C4-2B (cell line): Measurements from ENCODE around the gene NT5DC3.

Experiments used
- H3K27ac ChIP-seq: fragments of 450-650 bp; 2 replicates; pipeline ENCODE4 v1.5.1; 2017
- CTCF ChIP-seq: fragments of 450-650 bp; conservative IDR thresholded peaks from 2 replicates; pipeline ENCODE4 v1.5.1; 2017; ENCODE audit warnings: mild to moderate bottlenecking
- ZFX ChIP-seq: fragments of 450-650 bp; IDR thresholded peaks from 2 replicates; pipeline ENCODE4 v1.6.1; 2017

The NT5DC3 gene

DNA sequence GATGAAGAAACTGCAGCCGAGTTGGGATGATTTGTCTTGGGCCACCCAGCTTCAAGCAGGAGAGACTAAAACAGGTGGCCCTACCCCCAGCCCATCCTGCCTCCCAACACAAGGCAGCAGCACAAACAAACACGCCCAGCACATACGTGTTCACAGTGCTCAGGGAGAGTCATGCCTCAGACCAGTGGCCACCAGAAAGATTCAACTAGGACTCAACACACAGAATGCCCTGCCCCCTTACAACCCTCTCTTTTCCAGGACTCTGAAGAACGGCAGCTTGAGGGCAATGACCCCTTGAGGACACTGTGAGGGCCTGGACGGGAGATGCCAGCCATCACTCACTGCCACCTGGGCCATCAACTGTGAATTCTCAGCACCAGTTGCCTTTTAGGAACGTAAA is 75.0 kb downstream of the NT5DC3 start:
- no peak overlapping the region for H3K27ac ChIP-seq
- TF ChIP-seq ZFX (no peak), CTCF (no peak)

DNA sequence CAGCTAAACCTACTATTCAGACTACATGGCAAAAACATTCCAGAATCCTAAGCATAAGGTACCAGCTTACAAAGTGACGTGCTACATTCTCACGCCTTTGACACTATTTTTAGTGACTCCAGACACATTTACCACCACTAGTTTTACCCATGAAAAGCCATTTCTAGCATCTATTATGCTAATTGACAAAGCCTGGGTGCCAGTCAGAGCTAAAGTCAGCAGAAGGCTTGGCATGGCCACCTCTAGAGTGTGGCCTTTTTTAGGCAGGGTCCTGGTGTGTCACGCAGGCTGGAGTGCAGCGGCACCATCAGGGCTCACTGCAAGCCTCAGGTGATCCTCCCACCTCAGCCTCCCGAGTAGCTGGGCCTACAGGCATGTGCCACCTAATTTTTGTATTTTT is 75.7 kb downstream of the NT5DC3 start:
- no peak for TF ChIP-seq ZFX
- no peak for TF ChIP-seq CTCF
- H3K27ac ChIP-seq, result no peak overlapping the region

DNA sequence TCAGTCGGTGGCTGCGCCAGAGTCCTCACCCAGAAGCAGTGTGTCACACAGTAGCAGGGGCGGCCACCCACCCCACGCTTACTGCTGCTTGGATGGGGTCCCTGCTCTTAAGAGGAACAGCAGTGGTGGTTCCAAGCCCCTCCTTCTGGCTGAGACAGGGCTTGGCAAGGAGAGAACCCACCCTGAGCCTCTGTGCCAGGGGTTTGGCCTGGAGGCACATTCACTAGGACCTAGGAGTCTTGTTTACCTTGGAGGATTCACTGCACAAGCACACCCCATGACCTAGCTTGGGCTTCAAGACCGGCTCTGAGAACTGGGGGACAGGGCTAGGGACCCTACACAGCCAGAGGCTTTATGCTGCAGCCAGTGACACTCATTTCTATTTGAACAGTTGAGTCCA is 78.6 kb downstream of the NT5DC3 start:
- H3K27ac ChIP-seq, result no peak overlapping the region
- no peak for TF ChIP-seq ZFX
- TF ChIP-seq CTCF, result no peak

DNA sequence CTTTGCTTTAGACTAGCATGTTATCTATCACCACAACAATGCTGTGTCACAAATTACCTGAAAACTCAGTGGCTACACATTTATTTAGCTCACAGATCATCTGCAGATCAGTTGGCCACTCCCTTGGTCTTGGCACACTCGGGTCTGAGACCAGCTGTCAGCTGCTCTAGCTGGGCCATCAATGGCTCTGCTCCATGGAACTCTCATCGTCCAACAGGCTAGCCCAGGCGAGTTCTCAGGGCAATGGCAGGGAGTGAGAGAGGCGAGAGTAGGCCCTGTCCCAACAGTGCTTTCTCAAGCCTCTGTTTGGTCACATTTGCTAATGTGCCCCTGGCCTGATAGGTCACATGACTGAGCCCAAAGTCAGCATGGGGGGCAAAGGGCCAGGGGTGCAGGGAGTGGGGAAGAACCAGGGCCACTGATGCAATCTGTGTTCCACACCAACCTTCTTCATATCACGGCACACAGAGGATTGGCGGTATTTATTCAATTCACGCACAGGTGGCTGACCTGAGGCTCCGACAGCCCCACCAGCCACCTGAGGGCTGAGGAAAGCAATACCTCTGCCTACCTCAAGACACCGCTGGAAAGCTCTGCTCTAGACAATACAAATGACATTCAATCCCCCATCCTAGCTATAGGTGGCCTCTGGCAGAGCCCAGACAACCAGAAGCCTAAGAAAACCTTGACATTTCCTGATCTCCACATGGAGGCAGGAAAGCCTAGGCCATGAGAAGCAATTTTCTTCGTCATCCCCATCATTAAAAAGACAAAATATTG is 82.5 kb downstream of the NT5DC3 start:
- no peak overlapping the region for H3K27ac ChIP-seq
- no peak for TF ChIP-seq ZFX
- no peak for TF ChIP-seq CTCF

- no peak overlapping the region for H3K27ac ChIP-seq
- TF ChIP-seq CTCF, result no peak
- no peak for TF ChIP-seq ZFX
These were observed 83.8 kb downstream of the NT5DC3 start for GRCh38 chr12:103757248-103757647.

DNA sequence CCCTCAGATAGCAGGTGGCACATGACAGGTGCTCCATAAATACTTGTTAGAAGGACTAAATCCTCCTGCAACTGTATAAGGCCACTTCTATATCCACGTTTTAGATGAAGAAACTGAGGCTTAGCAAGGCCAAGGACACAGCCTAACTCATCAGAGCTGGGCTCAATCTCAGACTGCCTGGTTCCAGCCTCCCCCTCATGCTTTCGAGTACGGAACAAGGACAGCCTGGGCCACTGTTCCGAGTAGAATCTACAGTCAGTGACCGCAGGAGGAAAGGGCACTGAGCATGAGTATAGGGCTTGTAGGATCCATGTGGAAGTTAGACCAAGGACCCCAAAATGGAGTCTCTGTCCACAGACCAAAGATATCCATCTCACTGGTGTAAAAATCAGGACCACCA is 84.6 kb downstream of the NT5DC3 start:
- no peak for TF ChIP-seq ZFX
- TF ChIP-seq CTCF, result no peak
- H3K27ac ChIP-seq, result no peak overlapping the region

DNA sequence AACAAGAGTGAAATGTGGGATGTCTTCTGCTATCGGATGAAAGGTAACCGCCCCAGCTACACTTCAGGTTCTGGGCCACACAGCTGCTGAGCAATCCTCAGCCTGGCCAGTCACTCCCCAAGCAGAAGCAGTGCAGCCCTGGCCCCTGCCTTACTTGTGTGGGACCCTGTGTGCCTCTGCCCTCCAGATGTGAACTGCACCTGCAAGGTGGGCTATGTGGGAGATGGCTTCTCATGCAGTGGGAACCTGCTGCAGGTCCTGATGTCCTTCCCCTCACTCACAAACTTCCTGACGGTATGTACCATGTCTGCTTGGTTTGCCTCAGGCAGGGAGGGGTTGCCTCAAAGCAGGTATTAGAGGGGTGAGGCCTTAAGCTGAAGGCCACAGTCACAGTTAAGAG is 85.6 kb downstream of the NT5DC3 start:
- TF ChIP-seq CTCF (no peak), ZFX (no peak)
- H3K27ac ChIP-seq, result no peak overlapping the region
